Measurements from ENCODE around the gene UMOD.

The UMOD gene

GRCh38 chr16:20327444-20328041 is 25.0 kb downstream of the UMOD start, which contains the start of gene GP2:
GP2 (minus strand) TSS chr16:20327513; CDS start chr16:20326431, 1,082 bp downstream.
- no peak within 1 kb of the TSS for H3K9ac ChIP-seq
- H3K27ac ChIP-seq: no peak within 1 kb of the TSS
- no peak within 1 kb of the TSS for H3K4me3 ChIP-seq (ENCODE audit: low read depth, low read length)
- TF ChIP-seq CTCF (IDR thresholded peaks at IDR 0.05): no peak
- H3K9me3 ChIP-seq (ENCODE audit: control insufficient read depth, low read length): no peaks in the 10 kb centered on the region
- no peak within 1 kb of the TSS for H2AFZ ChIP-seq
- no peaks in the 10 kb centered on the region for H3K79me2 ChIP-seq
- no peaks in the 10 kb centered on the region for H3K27me3 ChIP-seq (ENCODE audit: control insufficient read depth, insufficient read depth, low read length)
- no peaks in the 10 kb centered on the region for H3K4me1 ChIP-seq
- H3K36me3 ChIP-seq (ENCODE audit: control insufficient read depth, insufficient read depth, low read length): no peaks in the 10 kb centered on the region
- H3K4me2 ChIP-seq (ENCODE audit: low read length): no peak within 1 kb of the TSS

GRCh38 chr16:20326321-20326720 is 26.2 kb downstream of the UMOD start:
- no peak for TF ChIP-seq CTCF (IDR thresholded peaks at IDR 0.05)
- no peak overlapping the region for H3K27ac ChIP-seq
- H3K27me3 ChIP-seq (ENCODE audit: control insufficient read depth, insufficient read depth, low read length): no peaks in the 10 kb centered on the region
- H2AFZ ChIP-seq: no peak overlapping the region
- no peak overlapping the region for H3K9ac ChIP-seq
- no peaks in the 10 kb centered on the region for H3K36me3 ChIP-seq (ENCODE audit: control insufficient read depth, insufficient read depth, low read length)
- no peaks in the 10 kb centered on the region for H3K4me1 ChIP-seq
- H3K4me3 ChIP-seq (ENCODE audit: low read depth, low read length): no peak overlapping the region
- no peak overlapping the region for H3K4me2 ChIP-seq (ENCODE audit: low read length)
- H3K79me2 ChIP-seq: no peaks in the 10 kb centered on the region
- H3K9me3 ChIP-seq (ENCODE audit: control insufficient read depth, low read length): no peaks in the 10 kb centered on the region

GRCh38 chr16:20325005-20325404 is 27.5 kb downstream of the UMOD start:
- Histone ChIP-seq H3K4me3 (ENCODE audit: low read depth, low read length) (no peak overlapping the region), H3K9ac (no peak overlapping the region), H3K4me1 (no peaks in the 10 kb centered on the region), H2AFZ (no peak overlapping the region), H3K4me2 (ENCODE audit: low read length) (no peak overlapping the region), H3K9me3 (ENCODE audit: control insufficient read depth, low read length) (no peaks in the 10 kb centered on the region), H3K27ac (no peak overlapping the region), H3K79me2 (no peaks in the 10 kb centered on the region), H3K36me3 (ENCODE audit: control insufficient read depth, insufficient read depth, low read length) (no peaks in the 10 kb centered on the region), H3K27me3 (ENCODE audit: control insufficient read depth, insufficient read depth, low read length) (no peaks in the 10 kb centered on the region)
- TF ChIP-seq CTCF (IDR thresholded peaks at IDR 0.05): no peak

- no peak overlapping the region for H3K9ac ChIP-seq
- TF ChIP-seq CTCF (IDR thresholded peaks at IDR 0.05): no peak
- no peak overlapping the region for H3K27ac ChIP-seq
- no peaks in the 10 kb centered on the region for H3K4me1 ChIP-seq
- no peaks in the 10 kb centered on the region for H3K27me3 ChIP-seq (ENCODE audit: control insufficient read depth, insufficient read depth, low read length)
- H3K79me2 ChIP-seq: no peaks in the 10 kb centered on the region
- no peak overlapping the region for H2AFZ ChIP-seq
- no peaks in the 10 kb centered on the region for H3K36me3 ChIP-seq (ENCODE audit: control insufficient read depth, insufficient read depth, low read length)
- H3K4me3 ChIP-seq (ENCODE audit: low read depth, low read length): no peak overlapping the region
- H3K4me2 ChIP-seq (ENCODE audit: low read length): no peak overlapping the region
- H3K9me3 ChIP-seq (ENCODE audit: control insufficient read depth, low read length): no peaks in the 10 kb centered on the region
These were observed 28.9 kb downstream of the UMOD start for GRCh38 chr16:20323591-20324117.

- Histone ChIP-seq H3K36me3 (ENCODE audit: control insufficient read depth, insufficient read depth, low read length) (no peaks in the 10 kb centered on the region), H3K4me1 (no peaks in the 10 kb centered on the region), H3K9me3 (ENCODE audit: control insufficient read depth, low read length) (no peaks in the 10 kb centered on the region), H3K27me3 (ENCODE audit: control insufficient read depth, insufficient read depth, low read length) (no peaks in the 10 kb centered on the region), H3K9ac (no peak overlapping the region), H3K4me2 (ENCODE audit: low read length) (no peak overlapping the region), H3K79me2 (no peaks in the 10 kb centered on the region), H3K4me3 (ENCODE audit: low read depth, low read length) (no peak overlapping the region), H2AFZ (no peak overlapping the region), H3K27ac (no peak overlapping the region)
- TF ChIP-seq CTCF (IDR thresholded peaks at IDR 0.05): no peak
These were observed 29.8 kb downstream of the UMOD start for GRCh38 chr16:20322696-20323095.
